Activated CD8-positive, alpha-beta memory T cell treated with anti-CD3 and anti-CD28 coated beads, Interleukin-2, amount 50 U/mL, for 24 hours (primary cell): ENCODE data around the gene ABR.

Experiments
- DNase-seq: peaks from one replicate; pipeline ENCODE4 v3.0.0-alpha.2; 2020; ENCODE audit errors: extremely low read depth

ABR gene

GRCh38 chr17:1030684-1031532 lies 148.9 kb downstream of the ABR start:
- DNase-seq: no peak

DNA sequence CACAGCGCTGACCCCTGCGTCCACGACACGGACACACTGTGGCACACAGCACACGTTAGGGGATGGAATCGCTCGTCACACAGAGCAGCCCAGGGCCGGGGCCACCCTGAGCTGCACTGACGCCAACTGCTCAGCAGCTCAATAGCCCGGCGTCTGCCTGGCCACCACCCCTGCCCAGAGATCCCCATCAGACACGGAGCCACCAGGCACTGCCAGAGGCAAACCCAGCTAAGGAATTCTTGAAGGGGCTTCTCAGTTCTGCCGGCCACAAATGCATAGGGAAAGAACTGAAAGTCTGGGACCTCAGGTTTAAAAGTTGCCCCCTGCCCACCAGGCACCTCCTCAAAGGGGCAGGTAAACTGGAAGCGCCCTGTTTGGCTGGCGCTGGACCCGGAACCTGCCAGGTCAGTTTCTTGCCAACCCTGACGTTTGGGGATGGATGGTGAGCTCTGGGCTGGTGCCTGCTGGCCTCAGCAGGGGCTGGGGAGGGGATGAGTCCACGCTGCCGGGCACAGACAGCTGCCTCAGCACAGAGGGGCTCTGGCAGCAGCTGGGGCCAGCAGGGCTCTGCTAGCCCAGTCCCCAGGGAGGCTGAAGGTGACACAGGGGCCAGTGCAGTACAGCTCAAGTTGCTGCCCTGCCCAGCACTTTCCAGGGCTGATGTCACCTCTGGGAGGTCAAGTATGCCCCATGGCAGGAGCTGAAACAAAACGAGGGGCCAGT lies 149.7 kb downstream of the ABR start:
- DNase-seq: no peak

- DNase-seq: no peak
Observed at GRCh38 chr17:1029196-1029921, 150.4 kb downstream of the ABR start.

DNA sequence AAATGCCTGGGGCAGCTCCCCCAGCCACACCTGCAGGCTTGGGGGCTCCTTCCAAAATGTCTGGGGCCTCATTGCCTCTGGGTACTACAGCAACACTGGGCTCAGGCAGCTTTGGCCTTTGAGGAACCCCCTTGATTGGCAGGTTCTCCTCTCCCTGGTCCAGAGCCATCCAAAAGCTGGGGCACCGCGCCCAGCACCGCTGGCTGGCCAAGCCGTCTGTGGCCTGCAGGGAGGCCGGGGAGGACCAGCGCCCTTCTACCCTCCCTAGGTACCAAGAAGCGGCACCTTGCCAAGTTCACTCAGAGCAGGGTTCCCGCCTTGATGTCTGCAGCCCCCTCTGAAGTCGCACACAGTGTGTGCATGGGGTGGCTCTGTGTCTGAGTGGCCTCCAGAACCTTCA lies 152.7 kb downstream of the ABR start:
- DNase-seq: no peak

DNA sequence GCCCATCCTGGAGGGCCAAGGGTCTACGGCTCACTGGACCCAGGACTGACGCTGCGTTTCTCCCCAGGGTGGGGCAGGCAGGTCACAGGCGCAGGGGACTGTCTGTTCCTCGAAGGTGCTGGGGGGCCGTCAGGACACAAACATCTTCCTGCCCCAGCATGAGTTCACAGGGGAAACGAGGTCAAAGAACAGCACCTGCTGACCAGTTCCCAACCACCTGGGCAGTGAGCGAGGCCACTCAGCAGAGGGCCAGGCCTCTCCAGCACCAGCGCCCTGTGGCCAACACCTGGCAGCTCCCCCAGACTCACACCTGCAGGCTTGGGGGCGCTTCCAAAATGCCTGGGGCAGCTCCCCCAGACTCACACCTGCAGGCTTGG lies 153.2 kb downstream of the ABR start:
- no peak for DNase-seq

- DNase-seq: no peak
Observed at GRCh38 chr17:1025733-1026598, 153.8 kb downstream of the ABR start.

GRCh38 chr17:1024076-1024475 lies 155.7 kb downstream of the ABR start:
- DNase-seq: no peak

DNA sequence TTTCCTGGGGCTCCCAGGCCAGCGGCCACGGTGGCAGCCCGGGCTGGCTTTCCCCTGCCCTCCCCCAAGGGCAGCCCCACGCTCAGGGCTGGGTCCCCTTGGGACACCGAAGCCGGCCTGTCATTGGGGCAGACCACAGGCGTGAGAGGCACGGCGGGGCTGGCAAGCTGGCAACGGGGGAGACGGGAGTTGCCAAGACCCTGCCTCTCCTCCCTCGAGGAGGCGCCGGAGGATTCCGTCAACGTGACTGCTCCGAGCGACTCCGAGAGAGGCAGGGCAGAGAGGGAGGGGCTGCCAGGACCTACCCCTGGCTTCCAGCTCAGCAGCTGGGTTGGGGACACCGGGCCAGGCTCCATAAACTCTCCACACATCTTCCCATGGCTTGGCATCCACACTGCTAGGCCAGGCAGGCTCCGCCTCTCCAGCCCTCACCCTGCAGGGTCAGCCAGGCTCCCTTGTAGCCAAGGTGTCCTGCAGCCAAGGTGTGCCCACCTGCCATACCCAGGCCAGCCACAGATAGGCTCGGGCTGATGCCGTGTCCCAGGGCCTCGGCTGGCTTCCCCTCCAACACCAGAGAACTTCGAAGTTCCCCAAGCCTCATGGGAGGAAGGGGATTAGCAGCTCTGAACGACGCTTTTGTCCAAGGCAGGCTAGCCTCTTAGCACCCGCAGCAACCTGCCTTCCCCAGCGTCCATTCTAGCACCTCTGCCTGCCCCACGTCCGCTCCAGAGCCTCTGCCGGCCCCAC lies 157.3 kb downstream of the ABR start:
- no peak for DNase-seq

DNA sequence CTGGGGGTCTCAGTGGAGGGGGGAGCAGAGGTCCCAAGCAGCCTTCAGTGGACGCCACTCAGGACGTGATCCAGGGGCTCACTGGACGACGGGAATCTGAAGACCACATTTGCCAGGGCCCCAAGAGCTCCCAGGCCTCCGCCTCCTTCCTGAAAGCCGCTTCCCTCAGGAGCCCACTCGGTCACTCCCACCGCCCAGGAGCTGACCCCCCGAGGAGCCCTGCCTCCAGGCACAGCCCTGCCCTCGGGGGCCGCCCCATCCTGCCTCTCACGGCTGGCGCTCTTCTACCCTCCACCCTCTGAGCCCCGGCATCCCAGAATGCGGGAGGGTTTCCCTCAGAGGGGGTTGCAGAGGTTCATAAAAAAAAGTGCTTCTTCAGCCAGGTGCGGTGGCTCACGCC lies 158.6 kb downstream of the ABR start:
- no peak for DNase-seq

DNA sequence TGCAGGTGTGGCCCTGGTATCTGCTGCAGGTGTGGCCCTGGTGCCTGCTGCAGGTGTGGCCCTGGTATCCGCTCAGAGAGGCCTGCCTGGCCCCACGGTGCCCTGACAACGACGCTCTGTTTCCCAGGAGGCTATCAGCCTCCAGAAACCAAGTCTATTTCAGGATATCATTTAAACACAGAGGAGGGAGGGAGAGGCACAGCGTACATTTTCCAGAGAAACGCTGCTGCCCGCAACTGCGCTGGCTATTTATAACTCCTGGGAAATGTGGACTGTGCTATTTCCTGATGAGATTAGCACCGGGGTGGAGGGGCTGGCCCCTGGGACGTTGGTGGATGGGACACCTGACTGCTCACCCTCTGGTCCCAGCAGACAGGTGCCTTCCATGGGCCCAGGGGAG lies 160.3 kb downstream of the ABR start:
- no peak for DNase-seq

GRCh38 chr17:1018547-1018946 lies 161.2 kb downstream of the ABR start:
- DNase-seq: no peak

GRCh38 chr17:1013729-1014090 lies 166.1 kb downstream of the ABR start:
- no peak for DNase-seq

- DNase-seq: no peak
Observed at GRCh38 chr17:1012823-1013728, 166.7 kb downstream of the ABR start.

- DNase-seq: no peak
Observed at GRCh38 chr17:1011760-1012735, 167.7 kb downstream of the ABR start.

DNA sequence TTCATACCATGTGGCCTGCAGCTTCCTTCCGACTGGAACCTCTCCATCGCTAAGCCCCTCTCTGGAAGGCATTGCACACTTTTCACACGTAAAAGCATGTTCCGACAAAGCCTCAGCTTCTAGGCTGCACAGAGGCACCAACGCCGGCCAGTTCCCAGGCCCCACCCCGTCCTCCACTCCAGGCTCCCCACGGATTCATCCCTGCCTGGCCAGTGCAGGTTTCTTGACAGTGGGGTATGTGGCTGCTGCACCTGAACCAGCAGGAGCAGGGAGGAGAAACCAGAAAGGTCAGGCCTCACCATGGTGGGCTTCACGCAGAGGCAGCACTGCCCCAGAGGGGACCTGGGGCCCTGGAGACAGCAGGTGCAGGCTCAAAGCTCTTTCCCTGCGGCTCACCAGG lies 168.6 kb downstream of the ABR start:
- DNase-seq: no peak

- no peak for DNase-seq
Observed at GRCh38 chr17:1010586-1010985, 169.2 kb downstream of the ABR start.

DNA sequence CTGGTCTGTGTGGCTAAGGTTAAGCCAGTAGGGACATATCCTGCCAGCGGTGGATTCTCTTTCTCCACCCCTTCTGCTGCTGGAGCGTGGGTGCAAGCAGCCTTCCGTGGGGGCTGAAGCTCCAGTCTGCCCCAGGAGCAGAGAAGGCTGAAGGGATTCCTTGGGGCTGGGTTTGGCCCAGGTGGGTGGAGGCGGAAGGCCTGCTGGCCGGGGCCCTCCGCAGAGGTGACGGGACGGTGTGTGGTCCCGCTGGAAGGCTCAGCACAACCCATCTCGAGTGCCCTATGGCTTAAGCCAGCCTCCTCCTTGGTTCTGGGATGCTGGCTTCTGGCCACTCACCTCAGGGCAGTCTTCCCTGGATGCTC lies 169.7 kb downstream of the ABR start:
- DNase-seq: no peak

DNA sequence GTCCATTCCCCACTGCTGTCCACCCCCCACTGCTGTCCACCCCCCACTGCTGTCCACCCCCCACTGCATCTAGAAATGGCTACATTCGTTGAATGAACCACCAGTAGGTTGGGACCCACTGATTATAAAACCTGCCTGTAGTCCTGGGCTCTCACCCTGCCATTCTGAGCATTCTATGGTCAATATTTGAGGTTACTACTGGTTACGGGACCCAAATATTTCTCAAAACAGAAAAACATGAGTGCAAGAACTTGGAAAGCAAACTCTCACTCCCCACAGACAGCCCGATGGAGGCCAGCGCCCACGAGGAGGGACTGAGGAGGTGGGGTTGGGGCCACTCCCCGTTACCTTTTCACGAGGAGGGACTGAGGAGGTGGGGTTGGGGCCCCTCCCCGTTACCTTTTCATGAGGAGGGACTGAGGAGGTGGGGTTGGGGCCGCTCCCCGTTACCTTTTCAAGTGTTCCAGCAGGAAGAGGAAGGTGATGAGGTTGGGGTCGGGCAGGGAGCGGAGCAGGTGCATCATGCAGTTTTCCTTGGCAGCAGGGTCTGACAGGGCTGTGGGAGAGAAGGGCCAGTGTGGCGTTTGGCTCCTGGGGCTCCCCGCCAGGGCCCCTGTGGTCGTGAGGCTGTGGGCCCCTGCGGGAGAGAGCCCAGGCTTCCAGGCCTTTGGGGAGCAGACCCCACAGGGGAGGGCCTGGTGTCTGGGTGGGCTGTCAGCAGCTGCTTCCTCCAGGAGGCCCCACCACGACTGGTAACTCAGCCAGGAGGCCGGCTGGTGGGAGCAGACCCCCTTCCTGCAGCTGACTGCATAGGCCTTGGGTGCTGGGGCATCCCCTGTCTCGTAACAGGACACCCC lies 170.3 kb downstream of the ABR start:
- no peak for DNase-seq
